ENCODE data around the gene CYB561D2. TPM values are rescaled to one million over a fixed set of nuclear protein-coding genes. Genes with fewer than 3 reads are reported as not detected.
A peak's percentile ranks its signal among the peaks of the same experiment; 100 is the strongest.

Gene CYB561D2
- total and polyA plus RNA-seq, 7 donors: 6.8 to 46.0 (median 10.8) TPM

- peak; percentile 91 for DNase-seq
- peak overlapping the region; percentile 88 to 92 (median 92) for H3K27ac ChIP-seq
- peaks cover 0 to 66% (median 59%) of the 10 kb centered on the region in 4 donors for H3K4me1 ChIP-seq
- peak overlapping the region; percentile 58 to 84 (median 75) for H3K4me3 ChIP-seq
- H3K9me3 ChIP-seq: no peaks in the 10 kb centered on the region
- no peaks in the 10 kb centered on the region for H3K27me3 ChIP-seq
- peaks cover 0 to 51% (median 9%) of the 10 kb centered on the region in 4 donors for H3K36me3 ChIP-seq
- 0 to 1% methylated on average over 45 of the region's 45 CpGs for WGBS, 2 donors
- intact Hi-C loops (cut with DNase I): loop anchor here (2.0 to 10.0 kb wide), 3 partner anchors 22 to 1064 kb away; partner anchors contain the start of genes GNAT1, HYAL3, MANF and NAA80
- TF ChIP-seq POLR2A (IDR thresholded peaks at IDR 0.05) (peak in 1 of 2 donors; percentile 25), POLR2AphosphoS5 (IDR thresholded peaks at IDR 0.05) (peak in 2 of 4 donors; percentile 20 to 26), EP300 (IDR thresholded peaks at IDR 0.05) (no peak)
Observed at GRCh38 chr3:50320853-50321335, 29.8 kb upstream of the CYB561D2 start.

- intact Hi-C loops (cut with DNase I): loop anchor here (2.0 to 10.0 kb wide), 3 partner anchors 23 to 1063 kb away; partner anchors contain the start of genes GNAT1, HYAL3, MANF and NAA80
Observed at GRCh38 chr3:50321336-50322114, 29.1 kb upstream of the CYB561D2 start.

GRCh38 chr3:50322115-50322385 is 28.6 kb upstream of the CYB561D2 start:
- no peaks in the 10 kb centered on the region for H3K27me3 ChIP-seq
- DNase-seq: no peak
- intact Hi-C loops (cut with DNase I): loop anchor here (5.0 to 10.0 kb wide), 2 partner anchors 130 to 1063 kb away; partner anchors contain the start of genes GNAT1 and MANF
- WGBS, 2 donors: 37 to 45% methylated on average over 14 of the region's 14 CpGs
- peak overlapping the region; percentile 88 to 92 (median 92) for H3K27ac ChIP-seq
- peak overlapping the region; percentile 58 to 84 (median 75) for H3K4me3 ChIP-seq
- TF ChIP-seq POLR2AphosphoS5 (IDR thresholded peaks at IDR 0.05) (peak in 2 of 4 donors; percentile 23 to 28), POLR2A (IDR thresholded peaks at IDR 0.05) (no peak)
- peaks cover 0 to 71% (median 61%) of the 10 kb centered on the region in 4 donors for H3K4me1 ChIP-seq
- H3K9me3 ChIP-seq: no peaks in the 10 kb centered on the region
- peaks cover 0 to 48% (median 8%) of the 10 kb centered on the region in 4 donors for H3K36me3 ChIP-seq

More at GRCh38 chr3:50321336-50322114, 29.1 kb upstream of the CYB561D2 start:
- peak; percentile 95 for DNase-seq
- Histone ChIP-seq H3K4me1 (peaks cover 0 to 70% (median 59%) of the 10 kb centered on the region in 4 donors), H3K9me3 (no peaks in the 10 kb centered on the region), H3K27me3 (no peaks in the 10 kb centered on the region), H3K27ac (peak overlapping the region; percentile 88 to 92 (median 92)), H3K36me3 (peaks cover 0 to 51% (median 8%) of the 10 kb centered on the region in 4 donors), H3K4me3 (peak overlapping the region; percentile 58 to 84 (median 75))
- 1% methylated on average over 59 of the region's 59 CpGs for WGBS, 2 donors
- peak in 2 of 4 donors; percentile 52 to 64 for TF ChIP-seq POLR2AphosphoS5 (IDR thresholded peaks at IDR 0.05)
- TF ChIP-seq POLR2A (IDR thresholded peaks at IDR 0.05): no peak
- TF ChIP-seq EP300 (IDR thresholded peaks at IDR 0.05): no peak
- TF ChIP-seq CTCF (IDR thresholded peaks at IDR 0.05): peak; percentile 22 to 50 (median 42)

- Histone ChIP-seq H3K4me3 (peak within 1 kb of the TSS; percentile 58 to 84 (median 75)), H3K27me3 (no peaks in the 10 kb centered on the region), H3K36me3 (peaks cover 0 to 43% (median 7%) of the 10 kb centered on the region in 4 donors), H3K27ac (peak within 1 kb of the TSS; percentile 88 to 92 (median 92)), H3K9me3 (no peaks in the 10 kb centered on the region), H3K4me1 (peaks cover 0 to 71% (median 62%) of the 10 kb centered on the region in 4 donors)
- intact Hi-C loops (cut with DNase I): loop anchor here (5.0 to 10.0 kb wide), 2 partner anchors 130 to 1062 kb away; partner anchors contain the start of genes GNAT1 and MANF
- no peak for TF ChIP-seq POLR2A (IDR thresholded peaks at IDR 0.05)
- TF ChIP-seq EP300 (IDR thresholded peaks at IDR 0.05): no peak
- peak; percentile 8 to 47 (median 44) for TF ChIP-seq POLR2AphosphoS5 (IDR thresholded peaks at IDR 0.05)
- no peak for TF ChIP-seq CTCF (IDR thresholded peaks at IDR 0.05)
- DNase-seq: no peak
- WGBS, 2 donors: 50 to 63% methylated on average over 31 of the region's 31 CpGs
Observed at GRCh38 chr3:50322386-50323091, 28.1 kb upstream of the CYB561D2 start, which contains the start of gene HYAL2. TSS of gene HYAL2 (minus strand) at chr3:50322745. CDS start at chr3:50320489, 2,256 bp downstream.

- no peak for DNase-seq
- intact Hi-C loops (cut with DNase I): loop anchor here (5.0 to 10.0 kb wide), 2 partner anchors 131 to 1062 kb away; partner anchors contain the start of genes GNAT1 and MANF
- Histone ChIP-seq H3K4me3 (no peak overlapping the region), H3K27me3 (no peaks in the 10 kb centered on the region), H3K4me1 (peaks cover 0 to 69% (median 58%) of the 10 kb centered on the region in 4 donors), H3K27ac (peak overlapping the region; percentile 88 to 92 (median 92)), H3K36me3 (peaks cover 0 to 37% (median 5%) of the 10 kb centered on the region in 4 donors), H3K9me3 (no peaks in the 10 kb centered on the region)
- WGBS, 2 donors: 54 to 61% methylated on average over 4 of the region's 4 CpGs
- TF ChIP-seq POLR2AphosphoS5 (IDR thresholded peaks at IDR 0.05): no peak
- TF ChIP-seq POLR2A (IDR thresholded peaks at IDR 0.05): no peak
- no peak for TF ChIP-seq EP300 (IDR thresholded peaks at IDR 0.05)
- TF ChIP-seq CTCF (IDR thresholded peaks at IDR 0.05): no peak
Observed at GRCh38 chr3:50323092-50323600, 27.5 kb upstream of the CYB561D2 start.
